GM12865 (cell line): ENCODE measurements around the gene THOC6.

Experiments
- DNase-seq: peaks from one replicate; pipeline ENCODE4 v3.0.0; 2010; ENCODE audit warnings: low read depth
- H3K4me3 ChIP-seq: 2 replicates; pipeline ENCODE4 v1.5.1; 2011; ENCODE audit warnings: mild to moderate bottlenecking, low read depth, low read length, control low read depth
- TF ChIP-seq, protein P1 (sequence below): IDR thresholded peaks from 2 replicates; pipeline ENCODE4 v1.5.1; 2011; ENCODE audit warnings: low read length, control low read depth, low read depth, inconsistent platforms; ENCODE audit not compliant: insufficient read depth; ENCODE audit errors: missing control alignments

Gene THOC6

GRCh38 chr16:3060339-3061127, 36.7 kb downstream of the THOC6 start:
- H3K4me3 ChIP-seq, result no peak overlapping the region
- TF ChIP-seq, protein P1, sequence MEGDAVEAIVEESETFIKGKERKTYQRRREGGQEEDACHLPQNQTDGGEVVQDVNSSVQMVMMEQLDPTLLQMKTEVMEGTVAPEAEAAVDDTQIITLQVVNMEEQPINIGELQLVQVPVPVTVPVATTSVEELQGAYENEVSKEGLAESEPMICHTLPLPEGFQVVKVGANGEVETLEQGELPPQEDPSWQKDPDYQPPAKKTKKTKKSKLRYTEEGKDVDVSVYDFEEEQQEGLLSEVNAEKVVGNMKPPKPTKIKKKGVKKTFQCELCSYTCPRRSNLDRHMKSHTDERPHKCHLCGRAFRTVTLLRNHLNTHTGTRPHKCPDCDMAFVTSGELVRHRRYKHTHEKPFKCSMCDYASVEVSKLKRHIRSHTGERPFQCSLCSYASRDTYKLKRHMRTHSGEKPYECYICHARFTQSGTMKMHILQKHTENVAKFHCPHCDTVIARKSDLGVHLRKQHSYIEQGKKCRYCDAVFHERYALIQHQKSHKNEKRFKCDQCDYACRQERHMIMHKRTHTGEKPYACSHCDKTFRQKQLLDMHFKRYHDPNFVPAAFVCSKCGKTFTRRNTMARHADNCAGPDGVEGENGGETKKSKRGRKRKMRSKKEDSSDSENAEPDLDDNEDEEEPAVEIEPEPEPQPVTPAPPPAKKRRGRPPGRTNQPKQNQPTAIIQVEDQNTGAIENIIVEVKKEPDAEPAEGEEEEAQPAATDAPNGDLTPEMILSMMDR, result no peak
- no peak for DNase-seq

GRCh38 chr16:3062553-3062952, 38.7 kb downstream of the THOC6 start:
- no peak overlapping the region for H3K4me3 ChIP-seq
- DNase-seq, result no peak
- TF ChIP-seq, protein P1, result no peak

DNA sequence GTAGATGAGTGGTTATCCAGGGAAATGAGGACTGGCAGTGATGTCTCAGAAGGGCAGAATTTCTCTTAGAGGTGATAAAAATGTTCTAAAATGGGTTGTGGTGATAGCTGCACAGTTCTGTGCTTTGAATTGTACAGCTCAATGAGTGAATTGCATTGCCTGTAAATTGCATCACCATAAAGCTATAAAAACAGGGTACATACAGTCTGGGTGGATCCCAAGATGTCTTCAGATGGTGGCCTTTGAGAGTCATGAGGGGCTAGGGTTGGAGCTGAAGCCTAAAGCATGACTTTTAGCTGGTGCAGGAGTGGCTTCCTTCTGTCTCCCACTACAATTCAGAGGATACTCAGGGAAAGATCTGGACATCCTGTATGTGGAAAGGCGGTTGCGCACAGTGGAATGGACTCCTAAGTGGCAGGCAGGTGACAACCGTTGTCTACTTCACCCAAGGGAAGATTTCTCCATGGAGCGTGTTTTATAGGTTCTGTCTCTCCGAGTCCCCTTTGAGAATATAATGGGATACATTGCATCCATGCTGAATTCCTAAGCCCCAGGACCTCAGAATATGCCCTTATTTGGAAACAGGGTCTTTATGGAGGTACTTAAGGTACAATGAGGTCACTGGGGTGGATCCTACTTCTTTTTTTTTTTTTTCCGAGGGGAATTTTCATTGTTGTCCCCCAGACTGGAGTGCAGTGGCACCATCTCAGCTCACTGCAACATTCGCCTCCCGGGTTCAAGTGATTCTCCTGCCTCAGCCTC, 40.0 kb downstream of the THOC6 start:
- no peak for DNase-seq
- TF ChIP-seq, protein P1, result no peak
- H3K4me3 ChIP-seq, result no peak overlapping the region

- H3K4me3 ChIP-seq, result peak within 1 kb of the TSS; percentile 58
- DNase-seq, result peak; percentile 65
- TF ChIP-seq, protein P1, result no peak
Observed at GRCh38 chr16:3065069-3065741, 41.4 kb downstream of the THOC6 start, which contains the start of gene IL32. Gene IL32 (plus strand): TSS chr16:3065640. CDS start chr16:3065812, 172 bp downstream.

DNA sequence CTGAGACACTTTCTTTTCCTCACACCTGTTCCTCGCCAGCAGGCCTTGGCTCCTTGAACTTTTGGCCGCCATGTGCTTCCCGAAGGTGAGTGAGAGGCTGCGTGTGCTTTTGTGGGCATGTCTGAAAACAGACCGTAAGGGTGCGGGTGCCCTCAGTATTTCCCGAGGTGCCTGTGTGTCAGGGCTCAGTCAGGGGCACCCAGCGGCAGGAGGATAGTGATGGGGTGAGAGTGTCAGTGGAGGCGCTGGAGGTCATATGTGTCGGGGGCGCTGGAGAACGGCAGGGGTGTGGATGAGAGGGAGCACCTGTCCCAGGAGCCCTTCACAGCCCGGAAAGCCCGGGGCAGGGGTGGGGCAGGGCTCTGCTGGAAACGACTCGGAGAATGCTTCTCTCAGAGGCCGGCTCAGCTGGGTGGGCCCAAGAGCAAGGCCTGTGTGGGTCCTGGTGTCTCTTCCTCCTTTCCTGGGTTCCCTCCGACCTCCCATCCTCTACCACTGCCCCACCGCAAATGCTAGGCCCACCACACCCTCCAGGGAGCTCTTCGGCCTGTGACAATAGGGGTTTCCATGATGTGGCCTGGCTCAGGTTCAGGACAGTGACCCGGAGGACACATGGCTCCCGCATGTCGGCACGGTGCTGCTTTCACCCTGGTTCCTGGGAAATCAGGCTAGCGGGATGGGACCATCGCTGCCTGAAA, 42.1 kb downstream of the THOC6 start:
- TF ChIP-seq, protein P1, result no peak
- no peak for DNase-seq
- H3K4me3 ChIP-seq, result peak overlapping the region; percentile 58

DNA sequence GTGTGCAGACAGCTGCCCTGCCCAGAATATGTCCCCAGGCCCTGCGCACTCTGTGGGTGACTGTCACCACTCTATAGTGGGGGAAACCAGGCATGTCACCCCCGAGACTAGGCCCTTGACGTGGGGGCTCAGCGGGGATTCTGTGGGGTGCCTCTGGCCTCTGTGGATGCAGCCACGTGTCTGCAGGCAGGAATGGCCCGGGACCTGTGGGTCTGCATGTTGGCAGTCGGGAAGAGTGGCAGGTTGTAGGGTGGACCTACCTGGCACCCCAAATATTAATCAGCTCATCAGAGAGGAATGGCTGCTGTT, 42.6 kb downstream of the THOC6 start:
- peak overlapping the region; percentile 58 for H3K4me3 ChIP-seq
- no peak for DNase-seq
- TF ChIP-seq, protein P1, result no peak
